OCI-LY7 (cell line): Measurements from ENCODE around the gene COQ8A. TPM values are rescaled to one million over a fixed set of nuclear protein-coding genes. Genes with fewer than 3 reads are reported as not detected.

Source experiments
- BruUV-seq: library from RNA; stranded (reverse); fragments of 400-500 nt; replicated peaks from 2 replicates; lab custom pipeline; 2021; lab: Mats Ljungman, UMichigan
- CTCF ChIA-PET: fragments of 300-600 bp; sonication (Branson Sonifier 250); formaldehyde crosslinking; loops from one replicate; lab custom pipeline; 2022; ENCODE audit warnings: antibody characterized with exemption; ENCODE audit not compliant: unreplicated experiment; lab: Charles Lee
- POLR2A ChIA-PET: fragments of 300-600 bp; sonication (Branson Sonifier 250); formaldehyde crosslinking; loops from one replicate; lab custom pipeline; 2022; ENCODE audit warnings: antibody characterized with exemption; lab: Charles Lee
- DNase-seq: peaks from one replicate; pipeline ENCODE4 v3.0.0-alpha.2; 2015; ENCODE audit warnings: low spot score
- H2AFZ ChIP-seq: fragments of 200-600 bp; sonication (generic), shearing (Covaris generic); 2 replicates; pipeline ENCODE4 v1.6.1; 2014; ENCODE audit warnings: mild to moderate bottlenecking, antibody characterized with exemption, low read length, moderate library complexity
- H3K27ac ChIP-seq: fragments of 200-600 bp; sonication (generic); 2 replicates; pipeline ENCODE4 v1.5.1; 2014; ENCODE audit warnings: mixed run types, low read depth, mild to moderate bottlenecking, moderate library complexity, low read length, inconsistent platforms; ENCODE audit not compliant: poor library complexity, severe bottlenecking
- H3K36me3 ChIP-seq: fragments of 200-600 bp; sonication (generic); 2 replicates; pipeline ENCODE4 v1.6.1; 2014; ENCODE audit warnings: mild to moderate bottlenecking, antibody characterized with exemption, low read length, moderate library complexity, mixed read lengths; ENCODE audit not compliant: insufficient read depth
- H3K4me1 ChIP-seq: fragments of 200-600 bp; sonication (generic); 2 replicates; pipeline ENCODE4 v1.5.1; 2014; ENCODE audit warnings: mild to moderate bottlenecking, low read length; ENCODE audit not compliant: insufficient read depth, poor library complexity, severe bottlenecking
- H3K4me2 ChIP-seq: fragments of 200-600 bp; sonication (generic); 2 replicates; pipeline ENCODE4 v1.6.1; 2014; ENCODE audit warnings: mild to moderate bottlenecking, low read length
- H3K4me3 ChIP-seq: fragments of 200-600 bp; sonication (generic); 2 replicates; pipeline ENCODE4 v1.5.1; 2014; ENCODE audit warnings: mild to moderate bottlenecking, low read depth, low read length; ENCODE audit not compliant: poor library complexity, severe bottlenecking
- H3K79me2 ChIP-seq: fragments of 200-600 bp; sonication (generic); 2 replicates; pipeline ENCODE4 v1.6.1; 2016; ENCODE audit warnings: low read depth, mild to moderate bottlenecking, low read length, moderate library complexity, mixed read lengths; ENCODE audit not compliant: insufficient read depth
- H3K9me2 ChIP-seq: fragments of 200-600 bp; sonication (generic); 2 replicates; pipeline ENCODE4 v1.6.1; 2016; ENCODE audit warnings: mild to moderate bottlenecking, low read length, mixed read lengths; ENCODE audit not compliant: insufficient read depth
- H3K9me3 ChIP-seq: fragments of 200-600 bp; sonication (generic); 2 replicates; pipeline ENCODE4 v1.6.1; 2014; ENCODE audit warnings: mild to moderate bottlenecking, mixed run types, low read length, mixed read lengths
- H4K20me1 ChIP-seq: fragments of 200-600 bp; sonication (generic); 2 replicates; pipeline ENCODE4 v1.6.1; 2014; ENCODE audit warnings: mild to moderate bottlenecking, antibody characterized with exemption, low read length, moderate library complexity, mixed read lengths; ENCODE audit not compliant: insufficient read depth
- EZH2phosphoT487 ChIP-seq: fragments of 200-600 bp; sonication (generic); IDR thresholded peaks from 2 replicates; pipeline ENCODE4 v1.6.1; 2018; ENCODE audit warnings: low read depth, borderline replicate concordance, mild to moderate bottlenecking, mixed run types, antibody characterized with exemption, low read length, moderate library complexity, mixed read lengths
- intact Hi-C: fragments of 100-400 bp; cut with micrococcal nuclease; formaldehyde crosslinking; loops from one replicate; pipeline ENCODE4 v1.10.0; 2022; ENCODE audit not compliant: unreplicated experiment
- total RNA-seq, 2 experiments: library from RNA; depleted of rRNA in 1 of 2; stranded (reverse); fragments of >200 nt in 1 of 2; shearing (Covaris generic) in 1 of 2; gene quantifications; 2 replicates each; pipeline ENCODE4 v1.2.3, GENCODE V29; 2014 to 2022
- TF ChIP-seq, protein P1 (sequence below): fragments of 200-600 bp; sonication (generic); conservative IDR thresholded peaks from 2 replicates; pipeline ENCODE4 v1.5.1; 2014; ENCODE audit warnings: mild to moderate bottlenecking, antibody characterized with exemption, low read length, moderate library complexity, mixed read lengths

COQ8A gene
- total RNA-seq, 2 experiments from 2014 or later = 19.4 to 19.6 TPM

DNA sequence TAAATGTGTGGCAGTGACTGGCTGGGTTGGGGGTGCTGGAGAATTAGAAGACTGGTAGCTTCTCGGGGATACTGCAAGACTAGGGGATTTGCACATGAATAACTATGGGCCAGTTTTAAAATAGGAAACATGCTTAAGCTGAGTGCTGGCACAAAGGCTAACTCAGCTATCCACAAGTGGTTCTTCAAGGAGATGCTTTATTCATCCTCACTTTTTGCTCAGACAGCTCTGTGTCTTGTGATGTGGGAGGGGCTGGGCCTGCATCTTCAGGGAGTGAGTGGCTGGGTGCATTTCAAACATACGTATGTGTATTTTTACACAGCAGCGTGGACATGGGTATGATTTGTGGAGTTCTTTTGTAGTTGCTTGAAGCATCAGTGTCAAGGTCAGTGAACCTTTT is 2.3 kb downstream of the COQ8A start:
- H3K79me2 ChIP-seq = no peaks in the 10 kb centered on the region
- peaks cover 26% of the 10 kb centered on the region for H3K4me1 ChIP-seq
- H3K4me2 ChIP-seq = no peak overlapping the region
- H2AFZ ChIP-seq = no peak overlapping the region
- no peaks in the 10 kb centered on the region for H3K36me3 ChIP-seq
- intact Hi-C loops = loop anchor here (5.0 kb wide), 1 partner anchor 310 kb away; no protein-coding TSS in a partner anchor
- H3K9me2 ChIP-seq = no peaks in the 10 kb centered on the region
- DNase-seq = no peak
- no peak overlapping the region for H3K4me3 ChIP-seq
- CTCF ChIA-PET = no interaction called here
- no peaks in the 10 kb centered on the region for H3K9me3 ChIP-seq
- H3K27ac ChIP-seq = no peak overlapping the region
- TF ChIP-seq EZH2phosphoT487 = no peak
- TF ChIP-seq, protein P1, sequence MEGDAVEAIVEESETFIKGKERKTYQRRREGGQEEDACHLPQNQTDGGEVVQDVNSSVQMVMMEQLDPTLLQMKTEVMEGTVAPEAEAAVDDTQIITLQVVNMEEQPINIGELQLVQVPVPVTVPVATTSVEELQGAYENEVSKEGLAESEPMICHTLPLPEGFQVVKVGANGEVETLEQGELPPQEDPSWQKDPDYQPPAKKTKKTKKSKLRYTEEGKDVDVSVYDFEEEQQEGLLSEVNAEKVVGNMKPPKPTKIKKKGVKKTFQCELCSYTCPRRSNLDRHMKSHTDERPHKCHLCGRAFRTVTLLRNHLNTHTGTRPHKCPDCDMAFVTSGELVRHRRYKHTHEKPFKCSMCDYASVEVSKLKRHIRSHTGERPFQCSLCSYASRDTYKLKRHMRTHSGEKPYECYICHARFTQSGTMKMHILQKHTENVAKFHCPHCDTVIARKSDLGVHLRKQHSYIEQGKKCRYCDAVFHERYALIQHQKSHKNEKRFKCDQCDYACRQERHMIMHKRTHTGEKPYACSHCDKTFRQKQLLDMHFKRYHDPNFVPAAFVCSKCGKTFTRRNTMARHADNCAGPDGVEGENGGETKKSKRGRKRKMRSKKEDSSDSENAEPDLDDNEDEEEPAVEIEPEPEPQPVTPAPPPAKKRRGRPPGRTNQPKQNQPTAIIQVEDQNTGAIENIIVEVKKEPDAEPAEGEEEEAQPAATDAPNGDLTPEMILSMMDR = no peak
- no peaks in the 10 kb centered on the region; the same call in 1 of the 2 replicates for H4K20me1 ChIP-seq
- no TSS peak for BruUV-seq
- POLR2A ChIA-PET = interaction anchor here (1.8 kb wide), 1 partner anchor 9 kb away, joined by 5 read pairs; no protein-coding TSS in a partner anchor

DNA sequence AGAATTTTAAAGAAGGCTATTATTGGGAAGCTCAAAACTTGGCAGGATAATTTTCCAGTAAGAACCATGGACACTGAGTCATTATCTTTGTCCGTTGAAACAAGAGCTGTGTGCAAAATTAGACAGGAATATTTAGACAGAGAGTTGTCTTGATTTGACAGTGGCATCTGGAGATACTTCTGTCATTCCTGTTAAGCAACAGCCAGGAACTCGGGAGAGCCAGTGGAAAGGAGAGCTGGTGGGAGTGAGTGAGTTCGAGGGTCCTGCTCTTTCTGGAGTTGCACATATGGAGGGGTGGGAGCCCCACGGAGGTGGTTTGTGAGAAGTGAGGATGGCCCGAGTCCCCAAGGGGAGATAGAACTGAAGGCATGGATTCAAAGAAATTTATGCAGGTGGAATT is 3.1 kb downstream of the COQ8A start:
- no peaks in the 10 kb centered on the region for H3K9me2 ChIP-seq
- no peak overlapping the region for H3K4me3 ChIP-seq
- H3K79me2 ChIP-seq = no peaks in the 10 kb centered on the region
- H3K4me2 ChIP-seq = no peak overlapping the region
- no peaks in the 10 kb centered on the region for H3K36me3 ChIP-seq
- no peaks in the 10 kb centered on the region for H3K9me3 ChIP-seq
- H4K20me1 ChIP-seq = no peaks in the 10 kb centered on the region; the same call in 1 of the 2 replicates
- H3K27ac ChIP-seq = no peak overlapping the region
- CTCF ChIA-PET = no interaction called here
- no peak for DNase-seq
- H3K4me1 ChIP-seq = peaks cover 24% of the 10 kb centered on the region
- intact Hi-C loops = loop anchor here (5.0 kb wide), 1 partner anchor 311 kb away; no protein-coding TSS in a partner anchor
- no peak overlapping the region for H2AFZ ChIP-seq
- no TSS peak for BruUV-seq
- POLR2A ChIA-PET = interaction anchor here (1.8 kb wide), 1 partner anchor 8 kb away, joined by 5 read pairs; no protein-coding TSS in a partner anchor
- TF ChIP-seq, protein P1 = no peak
- no peak for TF ChIP-seq EZH2phosphoT487

DNA sequence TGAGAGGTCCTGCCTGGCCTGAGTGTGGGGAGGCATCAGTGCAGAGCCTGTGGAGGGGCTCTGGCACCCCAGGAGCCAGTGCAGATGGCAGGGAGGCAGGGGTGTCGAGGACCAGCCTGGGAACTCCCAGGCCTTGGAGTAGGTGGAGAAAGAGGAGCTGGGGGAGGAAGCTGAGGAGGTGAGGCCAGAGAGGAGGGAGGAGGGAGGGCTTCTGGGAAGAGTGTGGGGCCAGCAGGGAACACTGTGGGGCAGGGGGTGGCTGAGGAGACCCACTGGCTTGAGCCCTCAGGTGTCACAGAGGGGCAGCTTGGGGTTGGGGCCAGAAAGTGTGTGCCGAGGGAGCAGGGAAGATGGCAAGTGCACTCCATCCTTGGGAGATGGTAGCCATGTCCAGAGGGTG is 3.8 kb downstream of the COQ8A start:
- ChIA-PET POLR2A (no interaction called here), CTCF (no interaction called here)
- no peaks in the 10 kb centered on the region for H3K9me3 ChIP-seq
- H3K4me3 ChIP-seq = no peak overlapping the region
- H3K4me2 ChIP-seq = no peak overlapping the region
- H3K4me1 ChIP-seq = peaks cover 16% of the 10 kb centered on the region
- no TSS peak for BruUV-seq
- no peak overlapping the region for H2AFZ ChIP-seq
- no peaks in the 10 kb centered on the region for H3K9me2 ChIP-seq
- no peaks in the 10 kb centered on the region for H3K79me2 ChIP-seq
- TF ChIP-seq, protein P1 = no peak
- TF ChIP-seq EZH2phosphoT487 = no peak
- no peaks in the 10 kb centered on the region for H3K36me3 ChIP-seq
- DNase-seq = no peak
- no peak overlapping the region for H3K27ac ChIP-seq
- H4K20me1 ChIP-seq = no peaks in the 10 kb centered on the region; the same call in 1 of the 2 replicates
- intact Hi-C loops = loop anchor here (5.0 kb wide), 1 partner anchor 312 kb away; no protein-coding TSS in a partner anchor
